Endothelial cell of umbilical vein (primary cell): Measurements from ENCODE around the gene SLC25A5. TPM values are rescaled to one million over a fixed set of nuclear protein-coding genes. Genes with fewer than 3 reads are reported as not detected.
A peak's percentile ranks its signal among the peaks of the same experiment; 100 is the strongest.

Experiments used
- BruUV-seq: library from RNA; stranded (reverse); fragments of 400-500 nt; replicated peaks from 2 replicates; lab custom pipeline; 2021; lab: Mats Ljungman, UMichigan
- CTCF ChIA-PET: fragments of 300-600, 350-600 bp; sonication (Branson Sonifier 250); formaldehyde crosslinking; loops from one replicate; lab custom pipeline; 2021; ENCODE audit warnings: antibody characterized with exemption, inconsistent platforms; lab: Charles Lee
- POLR2A ChIA-PET: fragments of 300-600, 350-600 bp; sonication (Branson Sonifier 250); formaldehyde crosslinking; loops from one replicate; lab custom pipeline; 2021; ENCODE audit warnings: antibody characterized with exemption, inconsistent platforms; lab: Charles Lee
- DNase-seq: peaks from one replicate; pipeline ENCODE4 v3.0.0-alpha.2; 2011; ENCODE audit warnings: low read depth, low spot score
- FAIRE-seq: peaks from 2 replicates; lab custom pipeline; 2011; peaks lifted over from hg19 to GRCh38; lab: Jason Lieb, UNC
- H2AFZ ChIP-seq: 2 replicates; pipeline ENCODE4 v1.6.0; 2012; ENCODE audit warnings: low read depth, low read length, control low read depth, inconsistent platforms
- H3K27ac ChIP-seq: 2 replicates; pipeline ENCODE4 v1.5.1; 2011; ENCODE audit warnings: low read depth, mild to moderate bottlenecking, control low read depth, low read length, moderate library complexity; ENCODE audit not compliant: insufficient read depth
- H3K27me3 ChIP-seq, 2 experiments: 2 replicates each; pipeline versions ENCODE4 v1.6.0 to v1.6.1; 2011; ENCODE audit warnings: low read length in 2 of 2, mixed read lengths in 1 of 2; ENCODE audit not compliant: control insufficient read depth in 2 of 2, insufficient read depth in 2 of 2
- H3K36me3 ChIP-seq, 2 experiments: 2 replicates in 1 of 2; 3 replicates in 1 of 2; pipeline ENCODE4 v1.5.1; 2011; ENCODE audit warnings: low read length in 2 of 2, mild to moderate bottlenecking in 1 of 2, moderate library complexity in 1 of 2; ENCODE audit not compliant: control insufficient read depth in 2 of 2, insufficient read depth in 2 of 2; ENCODE audit errors: extremely low read depth in 1 of 2
- H3K4me1 ChIP-seq: 3 replicates; pipeline ENCODE4 v1.5.1; 2011; ENCODE audit warnings: mild to moderate bottlenecking, low read length; ENCODE audit not compliant: control insufficient read depth, insufficient read depth; ENCODE audit errors: extremely low read depth
- H3K4me2 ChIP-seq: 2 replicates; pipeline ENCODE4 v1.6.1; 2011; ENCODE audit warnings: low read length, control low read depth, mixed read lengths; ENCODE audit not compliant: insufficient read depth
- H3K4me3 ChIP-seq, 3 experiments: fragments of 200-600 bp in 1 of 3; sonication (generic), shearing (Covaris generic) in 1 of 3; replicated peaks in 1 of 3; 2 replicates each; pipeline ENCODE4 v1.5.1; 2011 to 2016; ENCODE audit warnings: control low read depth in 3 of 3, low read length in 3 of 3, mild to moderate bottlenecking in 2 of 3, inconsistent platforms in 1 of 3, low read depth in 1 of 3, moderate library complexity in 1 of 3; ENCODE audit not compliant: insufficient read depth in 1 of 3
- H3K79me2 ChIP-seq: 2 replicates; pipeline ENCODE4 v1.6.0; 2012; ENCODE audit warnings: low read length, inconsistent platforms; ENCODE audit not compliant: control insufficient read depth, insufficient read depth
- H3K9ac ChIP-seq: replicated peaks from 2 replicates; pipeline ENCODE3; 2011; ENCODE audit warnings: low read length, control low read depth; ENCODE audit not compliant: insufficient read depth; ENCODE audit errors: extremely low read depth
- H3K9me1 ChIP-seq: replicated peaks from 3 replicates; pipeline ENCODE4 v1.6.0; 2011; ENCODE audit warnings: mild to moderate bottlenecking, low read length; ENCODE audit not compliant: control insufficient read depth, insufficient read depth; ENCODE audit errors: extremely low read depth
- H3K9me3 ChIP-seq: replicated peaks from 2 replicates; pipeline ENCODE4 v1.5.1; 2012; ENCODE audit warnings: low read length, inconsistent platforms; ENCODE audit not compliant: control insufficient read depth, insufficient read depth
- H4K20me1 ChIP-seq: replicated peaks from 2 replicates; pipeline ENCODE3; 2011; ENCODE audit warnings: mild to moderate bottlenecking, low read length; ENCODE audit not compliant: control insufficient read depth, insufficient read depth; ENCODE audit errors: extremely low read depth
- EZH2 ChIP-seq: IDR thresholded peaks from 2 replicates; pipeline ENCODE4 v1.6.1; 2012; ENCODE audit warnings: borderline replicate concordance, low read depth, mild to moderate bottlenecking, moderate library complexity, low read length, inconsistent platforms; ENCODE audit not compliant: severe bottlenecking
- FOS ChIP-seq: IDR thresholded peaks from 2 replicates; pipeline ENCODE4 v1.6.1; 2011; ENCODE audit warnings: mild to moderate bottlenecking, low read length, moderate library complexity, borderline replicate concordance; ENCODE audit not compliant: insufficient read depth
- GATA2 ChIP-seq: IDR thresholded peaks from 2 replicates; pipeline ENCODE4 v1.7.0; 2011; ENCODE audit warnings: low read depth, mild to moderate bottlenecking, moderate library complexity, mixed read lengths, low read length; ENCODE audit not compliant: insufficient read length, insufficient read depth
- JUN ChIP-seq: IDR thresholded peaks from 2 replicates; pipeline ENCODE4 v1.6.1; 2011; ENCODE audit warnings: borderline replicate concordance, low read depth; ENCODE audit not compliant: insufficient read length, insufficient read depth
- MYC ChIP-seq: IDR thresholded peaks from one replicate; pipeline ENCODE4 v1.6.1; 2011; ENCODE audit warnings: mild to moderate bottlenecking, low read depth, low read length
- POLR2A ChIP-seq: IDR thresholded peaks from 2 replicates; pipeline ENCODE4 v1.6.1; 2012; ENCODE audit warnings: low read depth, mild to moderate bottlenecking, control low read depth, low read length
- POLR2AphosphoS5 ChIP-seq: IDR thresholded peaks from 2 replicates; pipeline ENCODE4 v1.6.1; 2012; ENCODE audit warnings: low read depth, mild to moderate bottlenecking, control low read depth, low read length, moderate library complexity; ENCODE audit not compliant: insufficient read depth
- dilution Hi-C: fragments of 300-500 bp; cut with MboI; formaldehyde crosslinking; loops from one replicate; pipeline ENCODE4 v1.15.0; 2019; ENCODE audit warnings: low sequenced_read_pairs; ENCODE audit not compliant: extremely low pct_ligation_motif_present
- intact Hi-C: fragments of 100-400 bp; cut with micrococcal nuclease; formaldehyde crosslinking; loops from one replicate; pipeline ENCODE4 v1.10.0; 2022
- polyA plus RNA-seq, 4 experiments: library from polyadenylated mRNA; depleted of rRNA in 3 of 4; stranded (reverse) in 3 of 4; unstranded in 1 of 4; fragments of >200 nt; gene quantifications; 2 replicates each; pipeline versions ENCODE4 v1.2.1 to v1.2.3, GENCODE V29; 2011 to 2012; ENCODE audit warnings: missing spikeins in 1 of 4
- total RNA-seq: library from RNA; stranded (reverse); gene quantifications from 2 replicates; pipeline ENCODE4 v1.2.3, GENCODE V29; 2021
- TF ChIP-seq, protein P1 (sequence below), 2 donors: IDR thresholded peaks; 1 replicate in 1 of 2; 2 replicates in 1 of 2; pipeline ENCODE4 v1.5.1; 2011; ENCODE audit warnings: low read length in 2 of 2, mild to moderate bottlenecking in 2 of 2, moderate library complexity in 2 of 2, control low read depth in 1 of 2, inconsistent platforms in 1 of 2, low read depth in 1 of 2; ENCODE audit not compliant: insufficient read depth in 1 of 2; ENCODE audit errors: extremely low read depth in 1 of 2
- TF ChIP-seq, protein P2 (sequence below): IDR thresholded peaks from 2 replicates; pipeline ENCODE4 v1.6.1; 2011; ENCODE audit not compliant: insufficient read depth, insufficient read length

The SLC25A5 gene
- total and polyA plus RNA-seq, 2 donors (not counting 3 experiments of a cell fraction or from before 2014, with no cell fraction given): 379 to 651 TPM

DNA sequence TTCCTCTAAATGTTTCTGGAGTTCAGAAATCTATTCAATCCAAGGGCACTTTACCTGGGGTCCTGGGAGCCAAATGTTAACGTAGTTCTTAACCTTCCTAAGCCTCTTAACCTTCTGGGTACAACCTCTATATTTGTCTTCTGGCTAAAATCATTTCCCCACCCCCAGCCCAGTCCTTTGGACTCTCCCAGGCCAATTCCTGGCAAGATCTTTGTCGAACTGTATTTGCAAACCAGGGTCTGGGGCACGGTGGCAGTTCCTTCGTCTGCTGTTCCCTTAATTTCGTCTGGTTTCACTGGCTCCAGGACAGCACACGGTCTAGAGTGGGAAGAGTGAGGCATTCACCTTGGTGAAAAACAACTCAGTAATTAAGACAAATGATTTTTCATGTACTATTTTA, 811 bp upstream of the SLC25A5 start:
- DNase-seq (no peak), FAIRE-seq (no peak)
- Histone ChIP-seq H3K4me2 (peak overlapping the region; percentile 62), H3K9me3 (no peaks in the 10 kb centered on the region), H3K79me2 (peaks cover 9% of the 10 kb centered on the region), H3K9ac (no peak overlapping the region), H2AFZ (no peak overlapping the region), H3K36me3 (peaks cover 5 to 6% of the 10 kb centered on the region in 2 experiments), H3K27me3 (no peaks in the 10 kb centered on the region), H3K4me1 (peaks cover 5% of the 10 kb centered on the region), H3K27ac (no peak overlapping the region), H3K4me3 (no peak overlapping the region), H4K20me1 (no peaks in the 10 kb centered on the region), H3K9me1 (no peaks in the 10 kb centered on the region)
- dilution Hi-C loops: no loop called here
- BruUV-seq: no TSS peak
- ChIA-PET POLR2A (interaction anchor here (0.7 kb wide), 1 partner anchor 226 kb away, joined by 3 read pairs; the partner anchor contains the start of gene SEPTIN6), CTCF (interaction anchor here (0.5 kb wide), 1 partner anchor 68 kb away, joined by 3 read pairs; the partner anchor contains the start of gene SLC25A43)
- intact Hi-C loops: loop anchor here (5.0 kb wide), 1 partner anchor 385 kb away; the partner anchor contains the start of gene UPF3B
- no peak for TF ChIP-seq JUN
- TF ChIP-seq EZH2: no peak
- TF ChIP-seq POLR2AphosphoS5: no peak
- TF ChIP-seq, protein P1, sequence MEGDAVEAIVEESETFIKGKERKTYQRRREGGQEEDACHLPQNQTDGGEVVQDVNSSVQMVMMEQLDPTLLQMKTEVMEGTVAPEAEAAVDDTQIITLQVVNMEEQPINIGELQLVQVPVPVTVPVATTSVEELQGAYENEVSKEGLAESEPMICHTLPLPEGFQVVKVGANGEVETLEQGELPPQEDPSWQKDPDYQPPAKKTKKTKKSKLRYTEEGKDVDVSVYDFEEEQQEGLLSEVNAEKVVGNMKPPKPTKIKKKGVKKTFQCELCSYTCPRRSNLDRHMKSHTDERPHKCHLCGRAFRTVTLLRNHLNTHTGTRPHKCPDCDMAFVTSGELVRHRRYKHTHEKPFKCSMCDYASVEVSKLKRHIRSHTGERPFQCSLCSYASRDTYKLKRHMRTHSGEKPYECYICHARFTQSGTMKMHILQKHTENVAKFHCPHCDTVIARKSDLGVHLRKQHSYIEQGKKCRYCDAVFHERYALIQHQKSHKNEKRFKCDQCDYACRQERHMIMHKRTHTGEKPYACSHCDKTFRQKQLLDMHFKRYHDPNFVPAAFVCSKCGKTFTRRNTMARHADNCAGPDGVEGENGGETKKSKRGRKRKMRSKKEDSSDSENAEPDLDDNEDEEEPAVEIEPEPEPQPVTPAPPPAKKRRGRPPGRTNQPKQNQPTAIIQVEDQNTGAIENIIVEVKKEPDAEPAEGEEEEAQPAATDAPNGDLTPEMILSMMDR (IDR thresholded peaks at IDR 0.05; ENCODE audit: extremely low read depth in 1 of 2, insufficient read depth in 1 of 2, low read depth in 1 of 2, low read length in 2 of 2): no peak
- TF ChIP-seq MYC: no peak
- TF ChIP-seq, protein P2, sequence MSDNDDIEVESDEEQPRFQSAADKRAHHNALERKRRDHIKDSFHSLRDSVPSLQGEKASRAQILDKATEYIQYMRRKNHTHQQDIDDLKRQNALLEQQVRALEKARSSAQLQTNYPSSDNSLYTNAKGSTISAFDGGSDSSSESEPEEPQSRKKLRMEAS: no peak
- no peak for TF ChIP-seq FOS
- TF ChIP-seq POLR2A: no peak
- no peak for TF ChIP-seq GATA2
